BLaER1 treated with 17β-estradiol and CSF1 and Interleukin-3, amounts not matched to agents 10 nM and 100 nM (cell line): ENCODE data around the gene ADAMTS14.
A peak's percentile ranks its signal among the peaks of the same experiment; 100 is the strongest.

Experiments
- H3K27ac ChIP-seq, 11 experiments: shearing (Covaris generic); formaldehyde crosslinking; 2 replicates each; pipeline ENCODE4 v1.8.1; 2022
- H3K27me3 ChIP-seq, 11 experiments: shearing (Covaris generic); formaldehyde crosslinking; 2 replicates each; pipeline ENCODE4 v1.8.1; 2022
- H3K36me3 ChIP-seq, 11 experiments: shearing (Covaris generic); formaldehyde crosslinking; 2 replicates each; pipeline ENCODE4 v1.8.1; 2022
- H3K4me1 ChIP-seq, 10 experiments: shearing (Covaris generic); formaldehyde crosslinking; 2 replicates each; pipeline ENCODE4 v1.8.1; 2022
- H3K4me2 ChIP-seq, 11 experiments: shearing (Covaris generic); formaldehyde crosslinking; 2 replicates each; pipeline ENCODE4 v1.8.1; 2022
- H3K4me3 ChIP-seq, 10 experiments: shearing (Covaris generic); formaldehyde crosslinking; 2 replicates each; pipeline ENCODE4 v1.8.1; 2022
- H3K9ac ChIP-seq, 11 experiments: shearing (Covaris generic); formaldehyde crosslinking; 2 replicates each; pipeline ENCODE4 v1.8.1; 2022
- H3K9me3 ChIP-seq, 11 experiments: shearing (Covaris generic); formaldehyde crosslinking; replicated peaks in 1 of 11; 2 replicates each; pipeline ENCODE4 v1.8.1; 2022
- H4K20me1 ChIP-seq, 11 experiments: shearing (Covaris generic); formaldehyde crosslinking; 2 replicates each; pipeline ENCODE4 v1.8.1; 2022
- Cebpa-rat ChIP-seq, 11 experiments: shearing (Covaris generic); IDR thresholded peaks; 2 replicates each; pipeline ENCODE4 v1.8.1; 2022

The ADAMTS14 gene

DNA sequence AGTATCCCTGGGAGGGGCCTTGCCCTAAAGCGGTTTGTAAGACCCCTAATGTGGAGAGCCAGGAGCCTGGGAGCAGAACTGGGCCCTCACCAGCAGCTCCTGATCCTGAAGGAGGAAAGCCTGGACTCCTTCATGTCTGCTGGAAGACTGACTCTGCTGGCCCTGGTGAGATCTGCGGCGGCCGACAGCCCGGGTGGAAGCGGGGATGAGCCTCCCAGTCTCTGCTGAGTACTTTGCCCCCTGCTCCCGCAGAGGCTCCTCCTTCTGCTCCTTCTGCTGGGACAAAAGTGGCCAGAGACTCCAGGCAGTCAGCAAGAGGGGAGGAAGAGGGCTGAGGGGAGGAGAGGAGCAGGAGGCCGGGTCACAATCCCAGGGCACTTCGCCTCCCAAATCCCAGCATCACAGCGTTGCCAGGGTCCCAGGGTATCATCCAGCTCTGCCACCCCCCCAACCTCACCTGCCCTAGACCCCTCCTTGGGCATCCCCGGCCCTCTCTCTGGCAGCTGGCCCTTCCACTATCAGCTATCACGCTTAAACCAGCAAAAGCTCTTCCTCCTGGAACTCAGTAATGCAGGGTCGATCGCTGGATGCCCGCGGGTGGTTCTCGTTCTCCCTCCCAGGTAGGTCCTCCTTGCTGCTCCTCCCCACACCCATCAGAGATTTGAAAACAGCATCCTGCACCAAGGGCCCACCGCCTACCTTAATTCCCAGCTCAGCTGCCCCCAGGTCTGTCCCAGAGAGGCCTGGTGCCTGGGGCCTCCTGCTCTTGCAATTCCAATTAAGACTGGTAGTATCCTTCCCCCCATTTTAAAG lies 105.0 kb downstream of the ADAMTS14 start:
- Histone ChIP-seq H3K27me3 (no peaks in the 10 kb centered on the region), H4K20me1 (no peaks in the 10 kb centered on the region; a peak in 1 of 22 replicates), H3K27ac (peak overlapping the region in 2 of 11 experiments; percentile 25 to 61; a peak in 3 of 22 replicates), H3K4me1 (peaks cover 21 to 37% (median 28%) of the 10 kb centered on the region in 10 experiments), H3K4me3 (no peak overlapping the region), H3K4me2 (no peak overlapping the region), H3K9ac (no peak overlapping the region), H3K36me3 (no peaks in the 10 kb centered on the region), H3K9me3 (no peaks in the 10 kb centered on the region)
- TF ChIP-seq Cebpa-rat (IDR thresholded peaks at IDR 0.05), result no peak

DNA sequence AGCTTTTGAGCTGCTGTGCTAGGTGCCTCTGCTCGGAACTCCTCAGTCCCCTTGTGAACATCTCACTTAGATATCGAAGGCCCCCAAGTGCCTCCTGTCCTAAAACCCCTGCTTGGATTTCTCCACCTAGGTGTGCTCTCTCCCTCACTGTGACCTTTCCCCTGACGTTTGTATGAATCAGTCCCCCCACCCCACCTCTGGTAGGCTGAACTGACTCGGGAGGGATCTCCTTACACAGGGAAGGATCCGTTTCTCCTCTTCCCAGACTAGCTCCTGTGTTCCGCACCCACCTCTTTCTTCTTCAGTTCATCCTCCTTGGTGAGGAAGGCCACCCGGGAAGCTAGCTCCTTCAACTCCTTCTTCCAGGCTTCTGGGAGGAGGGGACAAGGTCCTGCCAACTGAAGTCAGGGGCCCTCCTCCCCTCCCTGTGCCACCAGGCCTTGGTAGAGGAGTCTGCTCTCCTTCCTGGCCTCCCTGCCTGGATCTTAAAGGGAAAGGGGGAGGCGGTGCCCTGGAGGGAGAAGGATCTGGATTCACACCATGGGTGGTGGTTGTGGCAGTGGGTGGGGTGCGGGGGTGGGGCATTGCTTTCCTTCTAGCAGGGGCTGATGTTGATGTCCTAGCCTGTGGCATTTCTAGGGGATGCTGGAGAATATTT lies 106.1 kb downstream of the ADAMTS14 start:
- H3K36me3 ChIP-seq, result no peaks in the 10 kb centered on the region
- H3K27ac ChIP-seq, result peak overlapping the region in 4 of 11 experiments; percentile 39 to 67 (median 52); a peak in 8 of 22 replicates

DNA sequence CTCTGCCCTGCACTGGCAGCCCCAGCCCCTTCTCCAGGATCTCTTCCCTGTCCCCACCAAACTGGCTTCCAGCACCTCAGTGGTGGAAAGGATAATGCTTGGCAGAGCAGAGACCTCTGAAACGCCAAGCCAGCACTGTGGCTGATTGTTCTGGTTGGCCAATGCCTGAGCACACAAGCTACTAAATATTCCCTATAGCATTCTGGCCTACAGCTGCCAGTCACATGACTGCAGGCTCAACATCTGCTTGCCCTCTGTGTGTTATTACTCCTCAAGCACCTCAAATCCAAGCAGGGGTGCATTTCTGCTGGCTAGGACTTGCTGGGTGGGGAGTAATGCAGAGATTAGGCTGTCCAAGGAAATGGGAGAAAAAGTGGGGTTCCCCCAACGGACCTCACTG lies 106.8 kb downstream of the ADAMTS14 start:
- Histone ChIP-seq H3K9ac (peak overlapping the region in 3 of 11 experiments; percentile 2 to 28 (median 24); a peak in 3 of 22 replicates), H3K36me3 (no peaks in the 10 kb centered on the region), H3K4me1 (peaks cover 30 to 49% (median 42%) of the 10 kb centered on the region in 10 experiments), H4K20me1 (no peaks in the 10 kb centered on the region; a peak in 1 of 22 replicates), H3K9me3 (no peaks in the 10 kb centered on the region), H3K27ac (peak overlapping the region in 7 of 11 experiments; percentile 19 to 67 (median 46); a peak in 13 of 22 replicates), H3K4me3 (no peak overlapping the region), H3K4me2 (peak overlapping the region; percentile 40 to 78 (median 64)), H3K27me3 (no peaks in the 10 kb centered on the region)
- TF ChIP-seq Cebpa-rat (IDR thresholded peaks at IDR 0.05), result no peak

More for the DNA sequence above, 106.1 kb downstream of the ADAMTS14 start:
- Histone ChIP-seq H3K4me3 (no peak overlapping the region), H3K27me3 (no peaks in the 10 kb centered on the region), H3K4me2 (peak overlapping the region in 10 of 11 experiments; percentile 40 to 77 (median 64); a peak in 17 of 22 replicates), H4K20me1 (no peaks in the 10 kb centered on the region; a peak in 1 of 22 replicates), H3K4me1 (peaks cover 30 to 46% (median 39%) of the 10 kb centered on the region in 10 experiments), H3K9me3 (no peaks in the 10 kb centered on the region), H3K9ac (peak overlapping the region in 1 of 11 experiments; percentile 24; a peak in 2 of 22 replicates)
- no peak for TF ChIP-seq Cebpa-rat (IDR thresholded peaks at IDR 0.05)

DNA sequence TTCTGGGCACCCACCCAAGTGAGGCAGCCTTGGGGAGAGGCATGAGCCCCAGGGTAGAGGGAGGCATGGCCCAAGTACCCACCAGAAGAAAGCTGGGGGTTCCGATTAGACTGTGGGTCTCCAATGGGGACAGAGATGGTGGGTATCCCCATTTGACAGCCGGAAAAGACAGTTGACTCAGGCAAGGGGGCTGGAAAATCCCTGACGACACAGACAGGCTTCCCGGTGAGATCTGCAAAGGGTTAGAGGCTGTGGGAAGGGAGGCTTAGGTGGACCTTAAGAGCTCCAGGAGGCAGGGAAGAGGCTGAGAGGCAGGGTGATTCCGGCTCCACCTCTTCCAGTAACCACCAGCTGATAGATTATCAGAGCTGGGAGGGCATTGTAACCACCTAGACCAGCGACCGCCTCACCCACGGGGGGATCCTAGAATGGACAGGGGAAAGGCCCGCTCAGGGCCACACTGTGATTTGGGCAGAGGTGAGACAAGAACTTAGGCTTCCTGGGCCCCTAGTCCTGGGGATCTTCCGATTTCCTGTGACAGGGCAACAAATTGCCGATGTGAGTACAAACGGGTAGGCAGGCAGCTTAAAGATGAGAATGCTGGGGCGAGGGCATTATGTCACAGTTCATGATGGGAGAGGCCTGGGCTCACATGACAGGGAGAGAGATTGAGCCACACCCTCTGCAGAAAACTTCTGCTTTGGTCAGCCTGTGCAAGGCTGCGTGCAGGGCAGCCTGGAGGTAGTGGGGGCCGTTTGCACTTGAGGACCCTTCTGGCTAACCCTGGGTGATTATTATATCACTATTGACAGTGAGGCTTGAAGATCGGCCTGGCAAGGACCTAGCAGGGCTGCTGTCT lies 107.4 kb downstream of the ADAMTS14 start:
- Histone ChIP-seq H4K20me1 (no peaks in the 10 kb centered on the region; a peak in 1 of 22 replicates), H3K4me3 (no peak overlapping the region), H3K27me3 (no peaks in the 10 kb centered on the region), H3K36me3 (no peaks in the 10 kb centered on the region), H3K9me3 (no peaks in the 10 kb centered on the region), H3K9ac (0 out of 22 replicates have a peak overlapping the region, but pooled peaks of 2 of the 11 experiments have one; percentile 2 to 28), H3K4me1 (peaks cover 34 to 55% (median 47%) of the 10 kb centered on the region in 10 experiments), H3K4me2 (peak overlapping the region; percentile 40 to 78 (median 64)), H3K27ac (peak overlapping the region in 8 of 11 experiments; percentile 19 to 67 (median 43); a peak in 15 of 22 replicates)
- no peak for TF ChIP-seq Cebpa-rat (IDR thresholded peaks at IDR 0.05)

DNA sequence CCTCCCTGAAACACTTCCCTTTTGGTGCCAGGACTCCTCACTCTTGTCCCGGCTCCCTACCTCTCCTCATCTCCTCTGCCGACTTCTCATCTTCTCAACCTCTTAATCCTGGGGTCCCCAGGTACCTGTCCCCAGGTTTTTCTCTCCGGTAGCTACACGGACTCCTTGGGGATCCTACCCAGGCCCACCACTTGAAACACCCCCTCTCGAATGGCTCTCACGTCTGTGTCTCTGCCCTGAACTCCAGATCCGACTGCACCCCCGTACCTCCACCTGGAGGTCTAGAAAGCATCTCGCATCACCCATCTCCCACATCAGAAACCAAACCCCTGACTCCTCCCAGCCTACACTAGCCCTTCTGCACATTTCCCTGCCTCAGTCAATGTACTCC lies 108.1 kb downstream of the ADAMTS14 start:
- Histone ChIP-seq H3K4me2 (peak overlapping the region in 5 of 11 experiments; percentile 52 to 78 (median 64); a peak in 8 of 22 replicates), H3K9me3 (no peaks in the 10 kb centered on the region), H3K4me3 (no peak overlapping the region), H3K27ac (peak overlapping the region in 1 of 11 experiments; percentile 46; a peak in 3 of 22 replicates), H3K27me3 (no peaks in the 10 kb centered on the region), H3K9ac (no peak overlapping the region), H3K36me3 (no peaks in the 10 kb centered on the region), H3K4me1 (peaks cover 40 to 61% (median 54%) of the 10 kb centered on the region in 10 experiments), H4K20me1 (no peaks in the 10 kb centered on the region)
- TF ChIP-seq Cebpa-rat (IDR thresholded peaks at IDR 0.05), result no peak

DNA sequence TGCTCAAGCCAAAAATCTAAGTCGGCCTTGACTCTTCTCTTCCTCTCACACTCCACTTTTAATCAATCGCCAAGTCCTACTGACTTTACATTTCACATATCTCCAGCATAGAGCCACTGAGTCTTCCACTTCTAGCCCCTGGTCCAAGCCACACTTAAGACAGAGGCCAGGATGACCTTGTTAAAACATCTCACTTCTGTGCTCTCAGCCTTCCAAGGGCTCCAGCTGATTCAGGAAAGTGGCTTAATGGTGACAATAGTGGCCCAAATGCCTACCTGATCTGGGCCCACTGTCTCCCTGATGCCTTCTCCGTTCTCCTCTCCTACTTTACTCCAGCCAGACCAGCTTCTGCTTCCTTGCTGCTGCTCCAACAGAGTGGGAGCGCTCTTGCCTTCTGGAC lies 108.5 kb downstream of the ADAMTS14 start:
- no peak overlapping the region; a peak in 3 of 22 replicates for H3K27ac ChIP-seq

DNA sequence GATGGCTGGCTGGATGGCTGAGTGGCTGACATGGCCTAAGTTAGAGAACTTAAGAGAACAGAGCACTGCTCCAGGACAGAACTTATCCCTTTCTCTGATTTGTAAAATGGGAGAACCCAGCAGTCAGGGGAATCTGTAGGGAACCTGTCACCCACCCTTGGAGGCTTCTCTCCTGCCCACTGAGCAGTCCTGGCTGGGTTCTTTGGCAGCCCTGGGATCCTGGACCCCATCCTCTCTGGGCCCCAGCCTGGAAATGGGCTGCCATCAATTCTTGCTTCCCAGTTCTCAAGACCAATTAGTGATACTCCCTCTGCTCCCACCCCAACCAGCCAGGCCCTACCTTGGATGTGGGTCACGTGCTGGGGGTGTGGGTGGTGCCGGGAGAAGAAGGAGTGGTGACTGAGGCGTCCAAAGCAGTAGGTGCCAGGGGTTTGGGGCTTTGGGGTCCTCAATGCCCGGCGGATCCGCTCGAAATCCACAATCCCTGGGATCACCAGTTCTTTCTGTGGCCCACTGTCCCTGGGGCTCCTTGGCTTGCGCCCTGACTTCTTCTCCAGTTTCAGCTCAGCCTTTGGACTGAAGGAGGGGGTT lies 109.2 kb downstream of the ADAMTS14 start:
- H3K27me3 ChIP-seq, result no peaks in the 10 kb centered on the region
- H3K9ac ChIP-seq, result no peak overlapping the region
- no peaks in the 10 kb centered on the region for H3K36me3 ChIP-seq
- H3K9me3 ChIP-seq, result no peaks in the 10 kb centered on the region
- TF ChIP-seq Cebpa-rat (IDR thresholded peaks at IDR 0.05), result no peak
- H3K4me3 ChIP-seq, result no peak overlapping the region
- H3K4me1 ChIP-seq, result peaks cover 48 to 73% (median 66%) of the 10 kb centered on the region in 10 experiments
- H3K27ac ChIP-seq, result peak overlapping the region in 1 of 11 experiments; percentile 32; a peak in 3 of 22 replicates
- no peaks in the 10 kb centered on the region for H4K20me1 ChIP-seq
- H3K4me2 ChIP-seq, result peak overlapping the region in 9 of 11 experiments; percentile 44 to 79 (median 64); a peak in 12 of 22 replicates

More for the DNA sequence above, 108.5 kb downstream of the ADAMTS14 start:
- Histone ChIP-seq H3K36me3 (no peaks in the 10 kb centered on the region), H3K4me3 (no peak overlapping the region), H3K9ac (no peak overlapping the region), H3K4me2 (peak overlapping the region in 3 of 11 experiments; percentile 63 to 78 (median 69); a peak in 3 of 22 replicates), H3K27me3 (no peaks in the 10 kb centered on the region), H3K9me3 (no peaks in the 10 kb centered on the region), H3K4me1 (peaks cover 44 to 65% (median 58%) of the 10 kb centered on the region in 10 experiments), H4K20me1 (no peaks in the 10 kb centered on the region)
- TF ChIP-seq Cebpa-rat (IDR thresholded peaks at IDR 0.05), result no peak
